Small intestine (tissue), 7 donors: ENCODE data around the gene DMRTC2. TPM values are rescaled to one million over a fixed set of nuclear protein-coding genes. Genes with fewer than 3 reads are reported as not detected.

ENCODE experiments used
- DNase-seq, 2 donors: peaks; one replicate each; pipeline versions ENCODE4 v3.0.0 to v3.0.0-alpha.2; 2013
- FAIRE-seq: peaks from 2 replicates; lab custom pipeline; 2012; peaks lifted over from hg19 to GRCh38; lab: Jason Lieb, UNC
- H3K27ac ChIP-seq, 3 donors: one replicate each; pipeline ENCODE4 v1.5.1; 2013; ENCODE audit warnings: low read length in 2 of 3, mild to moderate bottlenecking in 2 of 3, control low read depth in 1 of 3, inconsistent platforms in 1 of 3, low read depth in 1 of 3, moderate library complexity in 1 of 3
- H3K27me3 ChIP-seq, 3 donors: one replicate each; pipeline ENCODE4 v1.6.1; 2013; ENCODE audit warnings: low read length in 3 of 3, inconsistent platforms in 1 of 3; ENCODE audit not compliant: control insufficient read depth in 3 of 3, insufficient read depth in 3 of 3
- H3K36me3 ChIP-seq, 3 donors: one replicate each; pipeline ENCODE4 v1.6.1; 2013; ENCODE audit warnings: low read length in 3 of 3, inconsistent platforms in 1 of 3, low read depth in 1 of 3, mild to moderate bottlenecking in 1 of 3, moderate library complexity in 1 of 3; ENCODE audit not compliant: control insufficient read depth in 3 of 3, insufficient read depth in 2 of 3
- H3K4me1 ChIP-seq, 3 donors: one replicate each; pipeline ENCODE4 v1.6.1; 2013; ENCODE audit warnings: low read length in 2 of 3, inconsistent platforms in 1 of 3, low read depth in 1 of 3, mild to moderate bottlenecking in 1 of 3, moderate library complexity in 1 of 3; ENCODE audit not compliant: control insufficient read depth in 3 of 3, insufficient read depth in 2 of 3
- H3K4me3 ChIP-seq, 3 donors: one replicate each; pipeline ENCODE4 v1.5.1; 2013; ENCODE audit warnings: low read length in 3 of 3, control low read depth in 1 of 3, inconsistent platforms in 1 of 3, low read depth in 1 of 3, mild to moderate bottlenecking in 1 of 3, moderate library complexity in 1 of 3
- H3K9me3 ChIP-seq, 2 donors: one replicate each; pipeline ENCODE4 v1.6.1; 2013; ENCODE audit warnings: low read depth in 1 of 2, low read length in 1 of 2; ENCODE audit not compliant: control insufficient read depth in 2 of 2, insufficient read depth in 1 of 2
- WGBS, 3 donors: extraction: QIAGEN DNeasy Blood & Tissue Kit; methylation state at CpG; one replicate each; pipeline ENCODE4 v1.1.7; 2013; 5-methylcytosine and 5-hydroxymethylcytosine counted together
- polyA plus RNA-seq, 4 donors: library from polyadenylated mRNA; stranded (reverse) in 3 of 4; unstranded in 1 of 4; fragments of 200-250 nt in 3 of 4; fragments of 120-200 nt in 1 of 4; gene quantifications; one replicate each; pipeline versions ENCODE4 v1.2.1 to v1.2.3, GENCODE V29; 2013
- donor health status: healthy with polysubstance abuse.
- donor health status: control.
- donor health status: control.
- donor health status: Bipolar disorder and iron deficiency.
- donor health status: healthy.

DMRTC2 gene
- polyA plus RNA-seq, 4 donors: not detected

- DNase-seq (peak in 1 of 2 donors; percentile 67), FAIRE-seq (no peak)
- peak overlapping the region; percentile 46 to 84 (median 63) for H3K27ac ChIP-seq
- H3K4me1 ChIP-seq: peaks cover 4 to 32% (median 7%) of the 10 kb centered on the region in 3 donors
- 39 to 45% (median 39%) methylated on average over 13 of the region's 13 CpGs for WGBS, 3 donors
- H3K27me3 ChIP-seq: peaks cover 0 to 12% (median 0%) of the 10 kb centered on the region in 3 donors
- H3K9me3 ChIP-seq: no peaks in the 10 kb centered on the region
- peaks cover 2 to 36% (median 5%) of the 10 kb centered on the region in 3 donors for H3K36me3 ChIP-seq
- peak overlapping the region in 2 of 3 donors; percentile 24 to 46 for H3K4me3 ChIP-seq
These were observed 42.2 kb downstream of the DMRTC2 start for GRCh38 chr19:41886761-41887710.

GRCh38 chr19:41887711-41888382 lies 43.0 kb downstream of the DMRTC2 start:
- DNase-seq: peak; percentile 63 to 79
- peaks cover 2 to 44% (median 5%) of the 10 kb centered on the region in 3 donors for H3K36me3 ChIP-seq
- FAIRE-seq: no peak
- WGBS, 3 donors: 25 to 41% (median 28%) methylated on average over 17 of the region's 17 CpGs
- peaks cover 0 to 5% (median 0%) of the 10 kb centered on the region in 3 donors for H3K27me3 ChIP-seq
- peak overlapping the region in 2 of 3 donors; percentile 20 to 46 for H3K4me3 ChIP-seq
- H3K9me3 ChIP-seq: no peaks in the 10 kb centered on the region
- H3K27ac ChIP-seq: peak overlapping the region; percentile 46 to 82 (median 56)
- peaks cover 4 to 32% (median 7%) of the 10 kb centered on the region in 3 donors for H3K4me1 ChIP-seq

- no peak overlapping the region for H3K27ac ChIP-seq
- peaks cover 2 to 49% (median 5%) of the 10 kb centered on the region in 3 donors for H3K36me3 ChIP-seq
- FAIRE-seq: no peak
- H3K27me3 ChIP-seq: no peaks in the 10 kb centered on the region
- no peak for DNase-seq
- H3K4me1 ChIP-seq: peaks cover 4 to 28% (median 7%) of the 10 kb centered on the region in 3 donors
- 82 to 90% (median 86%) methylated on average over 12 of the region's 12 CpGs for WGBS, 3 donors
- no peak overlapping the region for H3K4me3 ChIP-seq
- H3K9me3 ChIP-seq: no peaks in the 10 kb centered on the region
These were observed 44.1 kb downstream of the DMRTC2 start for GRCh38 chr19:41888926-41889325.

- Histone ChIP-seq H3K27ac (no peak overlapping the region), H3K4me1 (peaks cover 3 to 24% (median 7%) of the 10 kb centered on the region in 3 donors), H3K9me3 (no peaks in the 10 kb centered on the region), H3K27me3 (no peaks in the 10 kb centered on the region), H3K36me3 (peaks cover 5 to 58% (median 7%) of the 10 kb centered on the region in 3 donors), H3K4me3 (no peak overlapping the region)
- no peak for DNase-seq
- FAIRE-seq: no peak
- 78 to 88% (median 85%) methylated on average over 8 of the region's 8 CpGs for WGBS, 3 donors
These were observed 45.1 kb downstream of the DMRTC2 start for GRCh38 chr19:41889896-41890295.

GRCh38 chr19:41890936-41891335 lies 46.1 kb downstream of the DMRTC2 start:
- no peak overlapping the region for H3K4me3 ChIP-seq
- no peaks in the 10 kb centered on the region for H3K27me3 ChIP-seq
- no peak for FAIRE-seq
- H3K4me1 ChIP-seq: peaks cover 0 to 17% (median 2%) of the 10 kb centered on the region in 3 donors
- H3K36me3 ChIP-seq: peaks cover 7 to 69% (median 12%) of the 10 kb centered on the region in 3 donors
- no peaks in the 10 kb centered on the region for H3K9me3 ChIP-seq
- DNase-seq: no peak
- WGBS, 3 donors: 94 to 96% (median 95%) methylated on average over 4 of the region's 4 CpGs
- no peak overlapping the region for H3K27ac ChIP-seq

GRCh38 chr19:41892173-41892902 lies 47.5 kb downstream of the DMRTC2 start:
- H3K27ac ChIP-seq: no peak overlapping the region
- H3K36me3 ChIP-seq: peaks cover 7 to 77% (median 17%) of the 10 kb centered on the region in 3 donors
- H3K27me3 ChIP-seq: no peaks in the 10 kb centered on the region
- no peaks in the 10 kb centered on the region for H3K9me3 ChIP-seq
- DNase-seq (no peak), FAIRE-seq (no peak)
- H3K4me1 ChIP-seq: peaks cover 0 to 9% (median 0%) of the 10 kb centered on the region in 3 donors
- 88 to 92% (median 90%) methylated on average over 30 to 34 of the region's 34 CpGs for WGBS, 3 donors
- no peak overlapping the region for H3K4me3 ChIP-seq

- no peak overlapping the region for H3K4me3 ChIP-seq
- FAIRE-seq (no peak), DNase-seq (no peak)
- H3K36me3 ChIP-seq: peaks cover 10 to 78% (median 20%) of the 10 kb centered on the region in 3 donors
- H3K27me3 ChIP-seq: no peaks in the 10 kb centered on the region
- H3K9me3 ChIP-seq: no peaks in the 10 kb centered on the region
- 71 to 85% (median 82%) methylated on average over 5 to 6 of the region's 6 CpGs for WGBS, 3 donors
- no peaks in the 10 kb centered on the region for H3K4me1 ChIP-seq
- H3K27ac ChIP-seq: no peak overlapping the region
These were observed 49.1 kb downstream of the DMRTC2 start for GRCh38 chr19:41893899-41894298.
